ENCODE data around the gene NFKBIB.

Gene NFKBIB

DNA sequence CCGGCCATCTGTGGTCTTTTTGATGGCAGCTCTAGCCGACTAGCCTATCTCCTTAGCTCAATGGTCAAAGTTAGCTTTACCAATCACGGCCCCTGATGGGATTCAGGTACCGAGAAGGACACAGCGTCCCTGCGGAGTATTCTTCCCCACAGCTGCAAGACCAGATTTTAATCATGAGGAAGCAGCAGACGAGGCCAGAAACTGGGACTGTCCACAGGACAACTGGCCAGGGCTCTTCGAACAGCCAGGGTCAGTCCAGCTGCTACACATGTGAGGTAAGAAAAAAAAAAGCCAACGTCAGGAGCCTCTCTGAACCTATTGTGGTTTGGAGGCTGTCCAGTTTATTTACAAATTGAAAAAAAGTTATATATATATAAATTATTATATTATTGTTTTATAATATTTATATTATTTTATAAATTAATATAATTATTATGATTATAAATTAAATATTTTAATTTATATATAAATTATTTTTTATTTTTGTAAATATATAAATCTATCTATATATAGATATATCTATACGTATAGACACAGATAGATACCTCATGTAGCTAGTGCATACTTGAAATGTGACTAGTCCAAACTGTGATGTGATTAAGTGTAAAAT, 32.5 kb upstream of the NFKBIB start:
- Histone ChIP-seq H3K9ac (ENCODE audit: low read length) (no peak overlapping the region), H3K4me2 (ENCODE audit: low read depth, low read length, poor library complexity, severe bottlenecking) (no peak overlapping the region), H3K9me3 (ENCODE audit: insufficient read depth, low read length) (no peaks in the 10 kb centered on the region), H3K79me2 (ENCODE audit: insufficient read depth, low read length) (peaks cover 5% of the 10 kb centered on the region; the same call in 1 of the 2 replicates), H3K36me3 (ENCODE audit: low read length) (no peaks in the 10 kb centered on the region), H3K9me2 (replicated peaks; ENCODE audit: insufficient read depth, low read length) (no peaks in the 10 kb centered on the region), H3K27ac (ENCODE audit: low read depth, low read length) (no peak overlapping the region), H4K20me1 (ENCODE audit: low read depth, low read length) (no peaks in the 10 kb centered on the region), H3F3A (ENCODE audit: insufficient read depth) (peaks cover 57% of the 10 kb centered on the region), H3K4me3 (ENCODE audit: insufficient read depth, low read length, poor library complexity, severe bottlenecking) (no peak overlapping the region), H3K27me3 (ENCODE audit: low read length) (no peaks in the 10 kb centered on the region), H2AFZ (ENCODE audit: low read depth, low read length, severe bottlenecking) (no peak overlapping the region)
- no peak for TF ChIP-seq EZH2phosphoT487 (conservative IDR thresholded peaks at IDR 0.05; ENCODE audit: low read length)
- TF ChIP-seq, protein P1, sequence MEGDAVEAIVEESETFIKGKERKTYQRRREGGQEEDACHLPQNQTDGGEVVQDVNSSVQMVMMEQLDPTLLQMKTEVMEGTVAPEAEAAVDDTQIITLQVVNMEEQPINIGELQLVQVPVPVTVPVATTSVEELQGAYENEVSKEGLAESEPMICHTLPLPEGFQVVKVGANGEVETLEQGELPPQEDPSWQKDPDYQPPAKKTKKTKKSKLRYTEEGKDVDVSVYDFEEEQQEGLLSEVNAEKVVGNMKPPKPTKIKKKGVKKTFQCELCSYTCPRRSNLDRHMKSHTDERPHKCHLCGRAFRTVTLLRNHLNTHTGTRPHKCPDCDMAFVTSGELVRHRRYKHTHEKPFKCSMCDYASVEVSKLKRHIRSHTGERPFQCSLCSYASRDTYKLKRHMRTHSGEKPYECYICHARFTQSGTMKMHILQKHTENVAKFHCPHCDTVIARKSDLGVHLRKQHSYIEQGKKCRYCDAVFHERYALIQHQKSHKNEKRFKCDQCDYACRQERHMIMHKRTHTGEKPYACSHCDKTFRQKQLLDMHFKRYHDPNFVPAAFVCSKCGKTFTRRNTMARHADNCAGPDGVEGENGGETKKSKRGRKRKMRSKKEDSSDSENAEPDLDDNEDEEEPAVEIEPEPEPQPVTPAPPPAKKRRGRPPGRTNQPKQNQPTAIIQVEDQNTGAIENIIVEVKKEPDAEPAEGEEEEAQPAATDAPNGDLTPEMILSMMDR (IDR thresholded peaks at IDR 0.05; ENCODE audit: insufficient read depth, low read length, poor library complexity, severe bottlenecking): no peak

DNA sequence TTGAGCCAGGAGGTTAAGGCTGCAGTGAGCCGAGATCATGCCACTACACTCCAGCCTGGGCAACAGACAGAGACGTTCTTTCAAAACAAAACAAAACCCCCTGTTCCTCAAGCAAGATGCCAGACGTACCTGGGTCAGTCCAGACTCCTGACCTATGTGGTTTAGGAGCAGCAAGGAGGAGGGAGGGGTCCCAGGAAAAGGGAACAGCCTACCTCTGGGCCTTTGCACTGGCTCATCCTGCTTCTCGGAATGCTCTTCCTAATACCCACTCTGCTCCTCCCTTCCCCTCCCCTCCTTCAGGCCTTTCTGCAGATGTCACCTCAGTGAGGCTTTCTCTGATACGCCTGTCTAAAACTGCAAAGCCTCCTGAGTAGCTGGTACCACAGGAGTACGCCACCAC, 31.2 kb upstream of the NFKBIB start:
- Histone ChIP-seq H3K4me2 (ENCODE audit: low read depth, low read length, poor library complexity, severe bottlenecking) (peak overlapping the region; percentile 74), H3K27ac (ENCODE audit: low read depth, low read length) (peak overlapping the region; percentile 82)

DNA sequence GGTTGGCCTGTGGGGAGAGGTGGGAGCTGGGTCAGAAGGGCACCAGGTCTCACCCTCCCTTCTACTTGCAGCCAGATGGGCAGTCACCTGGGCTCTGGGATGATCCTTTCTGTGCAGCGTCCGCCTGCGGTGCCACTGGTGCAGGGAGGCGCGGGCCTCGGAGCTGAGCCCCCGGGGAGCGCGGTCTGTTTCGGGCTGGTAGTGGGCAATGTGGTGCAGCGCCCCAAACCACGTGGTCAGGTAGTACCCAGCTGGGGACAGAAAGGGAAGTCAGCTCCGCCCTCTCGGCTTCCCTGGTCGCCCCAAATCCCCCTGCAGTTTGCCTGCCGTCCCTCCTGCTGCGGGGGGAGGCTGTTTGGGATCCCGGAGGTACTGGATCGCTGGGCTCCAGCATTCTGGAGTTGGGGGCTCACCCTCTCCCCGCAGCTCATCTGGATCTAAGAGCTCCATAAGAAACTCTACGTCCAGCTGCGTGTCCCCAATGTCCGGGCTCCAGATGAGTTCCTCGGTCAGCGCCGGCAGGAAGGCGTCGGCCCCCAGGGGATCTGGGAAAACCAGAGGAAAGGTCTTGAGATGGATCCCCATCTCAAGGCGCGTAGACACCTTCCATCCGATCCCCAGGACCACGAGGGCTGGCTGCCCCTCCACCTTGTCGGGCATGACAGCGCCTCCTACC, 30.5 kb upstream of the NFKBIB start:
- Histone ChIP-seq H3K36me3 (ENCODE audit: low read length) (no peaks in the 10 kb centered on the region), H3K4me2 (ENCODE audit: low read depth, low read length, poor library complexity, severe bottlenecking) (peak overlapping the region; percentile 74), H3K9me2 (replicated peaks; ENCODE audit: insufficient read depth, low read length) (no peaks in the 10 kb centered on the region), H3K4me3 (ENCODE audit: insufficient read depth, low read length, poor library complexity, severe bottlenecking) (peak overlapping the region; percentile 51), H2AFZ (ENCODE audit: low read depth, low read length, severe bottlenecking) (peak overlapping the region; percentile 15), H4K20me1 (ENCODE audit: low read depth, low read length) (no peaks in the 10 kb centered on the region), H3K9me3 (ENCODE audit: insufficient read depth, low read length) (no peaks in the 10 kb centered on the region), H3K27ac (ENCODE audit: low read depth, low read length) (peak overlapping the region; percentile 82), H3K79me2 (ENCODE audit: insufficient read depth, low read length) (peaks cover 5% of the 10 kb centered on the region; the same call in 1 of the 2 replicates), H3K27me3 (ENCODE audit: low read length) (no peaks in the 10 kb centered on the region), H3K9ac (ENCODE audit: low read length) (peak overlapping the region; percentile 71), H3F3A (ENCODE audit: insufficient read depth) (peaks cover 46% of the 10 kb centered on the region)
- no peak for TF ChIP-seq EZH2phosphoT487 (conservative IDR thresholded peaks at IDR 0.05; ENCODE audit: low read length)
- TF ChIP-seq, protein P1 (IDR thresholded peaks at IDR 0.05; ENCODE audit: insufficient read depth, low read length, poor library complexity, severe bottlenecking): no peak

More for the DNA sequence above, 31.2 kb upstream of the NFKBIB start:
- peak overlapping the region; percentile 71 for H3K9ac ChIP-seq (ENCODE audit: low read length)
- H3K27me3 ChIP-seq (ENCODE audit: low read length): no peaks in the 10 kb centered on the region
- TF ChIP-seq, protein P1 (IDR thresholded peaks at IDR 0.05; ENCODE audit: insufficient read depth, low read length, poor library complexity, severe bottlenecking): no peak
- no peak for TF ChIP-seq EZH2phosphoT487 (conservative IDR thresholded peaks at IDR 0.05; ENCODE audit: low read length)
- H3K79me2 ChIP-seq (ENCODE audit: insufficient read depth, low read length): peaks cover 5% of the 10 kb centered on the region; the same call in 1 of the 2 replicates
- no peaks in the 10 kb centered on the region for H3K9me2 ChIP-seq (replicated peaks; ENCODE audit: insufficient read depth, low read length)
- no peaks in the 10 kb centered on the region for H3K36me3 ChIP-seq (ENCODE audit: low read length)
- peak overlapping the region; percentile 51 for H3K4me3 ChIP-seq (ENCODE audit: insufficient read depth, low read length, poor library complexity, severe bottlenecking)
- no peak overlapping the region for H2AFZ ChIP-seq (ENCODE audit: low read depth, low read length, severe bottlenecking)
- peaks cover 52% of the 10 kb centered on the region for H3F3A ChIP-seq (ENCODE audit: insufficient read depth)
- H4K20me1 ChIP-seq (ENCODE audit: low read depth, low read length): no peaks in the 10 kb centered on the region
- H3K9me3 ChIP-seq (ENCODE audit: insufficient read depth, low read length): no peaks in the 10 kb centered on the region

Measured in SU-DHL-6 (cell line).